ENCODE results near the gene PLA2G5. TPM values are rescaled to one million over a fixed set of nuclear protein-coding genes. Genes with fewer than 3 reads are reported as not detected.

The PLA2G5 gene
- total and polyA plus RNA-seq, 2 of the 4 experiments (the other 2 are of a cell fraction) = not detected

- no peak overlapping the region for H2AFZ ChIP-seq (replicated peaks; ENCODE audit: low read length, poor library complexity)
- DNase-seq = no peak
- no peak overlapping the region for H4K5ac ChIP-seq (ENCODE audit: low read depth, low read length)
- H3K27me3 ChIP-seq (ENCODE audit: control insufficient read depth, insufficient read depth, low read length) = peaks cover 9% of the 10 kb centered on the region
- H3K23ac ChIP-seq (ENCODE audit: low read depth, low read length) = no peak overlapping the region
- H3K4me2 ChIP-seq (ENCODE audit: low read depth, low read length) = no peak overlapping the region
- H2AK5ac ChIP-seq (ENCODE audit: low read depth, low read length) = no peak overlapping the region
- 88% methylated on average over 4 of the region's 9 CpGs; no CpG with 5 or more reads in 1 of the 2 experiments for WGBS, 2 experiments (ENCODE audit: extremely low coverage in 2 of 2, insufficient read length in 1 of 2)
- no peak for ATAC-seq (ENCODE audit: low read depth)
- H3K56ac ChIP-seq (ENCODE audit: extremely low read depth, insufficient read depth, low read length) = no peak overlapping the region
- H3K36me3 ChIP-seq (ENCODE audit: control insufficient read depth, insufficient read depth, low read length) = no peaks in the 10 kb centered on the region
- H4K8ac ChIP-seq (ENCODE audit: low read depth in 2 of 2, low read length in 2 of 2) = no peak overlapping the region
- POLR2A ChIA-PET (ENCODE audit: unreplicated experiment) = no interaction called here
- in situ Hi-C loops (cut with MboI; ENCODE audit: low sequenced_read_pairs) (no loop called here), intact Hi-C loops (cut with micrococcal nuclease) (no loop called here), dilution Hi-C loops (cut with HindIII; ENCODE audit: low sequenced_read_pairs, unreplicated experiment) (no loop called here)
- H3K9me1 ChIP-seq (ENCODE audit: insufficient read depth, low read length) = no peaks in the 10 kb centered on the region
- no peak overlapping the region for H4K91ac ChIP-seq (ENCODE audit: insufficient read depth, low read depth, low read length)
- H3K4me1 ChIP-seq (ENCODE audit: control insufficient read depth, insufficient read depth, low read length) = no peaks in the 10 kb centered on the region
- no peak overlapping the region for H2AK9ac ChIP-seq (replicated peaks; ENCODE audit: low read depth, low read length, poor library complexity)
- no peak overlapping the region for H2BK20ac ChIP-seq (ENCODE audit: low read depth, low read length)
- no peak overlapping the region for H2BK15ac ChIP-seq (ENCODE audit: low read depth, low read length)
- no peak overlapping the region for H2BK120ac ChIP-seq (ENCODE audit: low read depth, low read length)
- CTCF ChIA-PET = no interaction called here
- no peak overlapping the region for H3K27ac ChIP-seq (ENCODE audit: insufficient read depth, low read length)
- no peak overlapping the region for H3K18ac ChIP-seq (ENCODE audit: low read depth, low read length)
- no peak for TF ChIP-seq RAD21 (IDR thresholded peaks at IDR 0.05; ENCODE audit: low read length)
- TF ChIP-seq MAZ (IDR thresholded peaks at IDR 0.05; ENCODE audit: borderline replicate concordance, low read depth, low read length) = no peak
- no peak for TF ChIP-seq ELK1 (IDR thresholded peaks at IDR 0.05; ENCODE audit: borderline replicate concordance, low read depth, low read length)
- H3K9ac ChIP-seq (ENCODE audit: low read depth, low read length) = no peak overlapping the region
- no peaks in the 10 kb centered on the region for H3K9me3 ChIP-seq (ENCODE audit: control insufficient read depth, insufficient read depth, low read length)
- H3K79me1 ChIP-seq (ENCODE audit: low read depth in 1 of 2, low read length in 2 of 2) = no peaks in the 10 kb centered on the region
- no peaks in the 10 kb centered on the region for H4K20me1 ChIP-seq (ENCODE audit: insufficient read depth, low read length)
- H2BK5ac ChIP-seq (ENCODE audit: low read depth, low read length, poor library complexity, severe bottlenecking) = no peak overlapping the region
- no peak overlapping the region for H3K4ac ChIP-seq (ENCODE audit: low read depth, low read length)
- no TSS peak for BruUV-seq (replicated peaks)
- H3K4me3 ChIP-seq (ENCODE audit: insufficient read depth, low read depth, low read length) = no peak overlapping the region
- no peak overlapping the region for H3K14ac ChIP-seq (replicated peaks; ENCODE audit: low read depth, low read length)
Measured at GRCh38 chr1:20126041-20126805, 56.2 kb downstream of the PLA2G5 start.

Measured in IMR-90 (cell line).